Measurements from ENCODE around the gene AGPAT2. TPM values are rescaled to one million over a fixed set of nuclear protein-coding genes. Genes with fewer than 3 reads are reported as not detected.

The AGPAT2 gene
- total RNA-seq, 1 donor from 2014 or later = 19.0 TPM

DNA sequence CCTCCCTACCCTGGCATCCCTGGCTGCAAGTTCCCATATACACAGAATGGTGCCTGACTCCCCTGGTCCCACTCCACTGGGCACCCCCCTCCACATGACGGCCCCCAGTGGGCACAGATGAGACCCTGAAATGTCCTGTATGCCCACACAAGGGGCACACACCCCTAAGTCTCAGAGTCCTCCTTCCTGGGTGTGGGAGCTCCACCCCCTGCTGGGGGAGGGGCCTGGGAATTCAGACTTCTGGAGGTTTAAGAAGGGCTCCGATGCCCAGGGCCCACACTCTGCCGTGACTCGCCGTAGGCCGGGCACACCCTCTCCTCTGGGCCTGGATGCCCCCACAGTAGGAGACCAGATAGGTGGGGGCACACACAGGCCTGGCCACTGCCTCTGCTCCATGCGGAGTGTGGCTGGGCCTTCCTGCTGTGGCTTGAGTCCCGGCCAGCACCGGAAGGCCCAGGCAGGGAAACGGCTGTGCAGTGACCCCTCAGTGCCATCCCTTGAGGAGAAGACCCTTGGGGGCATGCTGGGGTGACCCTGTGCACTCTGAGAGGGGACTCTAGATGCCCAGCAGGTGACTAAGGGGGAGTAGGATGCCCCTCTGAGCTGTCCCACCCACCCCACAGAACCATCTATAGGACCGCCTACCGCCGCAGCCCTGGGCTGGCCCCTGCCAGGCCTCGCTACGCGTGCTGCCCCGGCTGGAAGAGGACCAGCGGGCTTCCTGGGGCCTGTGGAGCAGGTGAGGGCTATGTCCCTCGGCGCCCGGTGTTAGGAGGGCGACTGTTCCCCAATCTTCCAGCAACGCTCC lies 18.1 kb downstream of the AGPAT2 start:
- Mint-ChIP-seq H3K9me3 (no peaks in the 10 kb centered on the region), H3K4me1 (no peaks in the 10 kb centered on the region), H3K36me3 (ENCODE audit: low read depth) (no peaks in the 10 kb centered on the region), H3K27ac (ENCODE audit: unreplicated experiment) (no peak overlapping the region), H3K27me3 (ENCODE audit: low read depth) (peaks cover 4% of the 10 kb centered on the region), H3K4me3 (peak overlapping the region; percentile 72)
- no peak for DNase-seq (ENCODE audit: low read depth, low spot score)
- TF ChIP-seq, protein P1, sequence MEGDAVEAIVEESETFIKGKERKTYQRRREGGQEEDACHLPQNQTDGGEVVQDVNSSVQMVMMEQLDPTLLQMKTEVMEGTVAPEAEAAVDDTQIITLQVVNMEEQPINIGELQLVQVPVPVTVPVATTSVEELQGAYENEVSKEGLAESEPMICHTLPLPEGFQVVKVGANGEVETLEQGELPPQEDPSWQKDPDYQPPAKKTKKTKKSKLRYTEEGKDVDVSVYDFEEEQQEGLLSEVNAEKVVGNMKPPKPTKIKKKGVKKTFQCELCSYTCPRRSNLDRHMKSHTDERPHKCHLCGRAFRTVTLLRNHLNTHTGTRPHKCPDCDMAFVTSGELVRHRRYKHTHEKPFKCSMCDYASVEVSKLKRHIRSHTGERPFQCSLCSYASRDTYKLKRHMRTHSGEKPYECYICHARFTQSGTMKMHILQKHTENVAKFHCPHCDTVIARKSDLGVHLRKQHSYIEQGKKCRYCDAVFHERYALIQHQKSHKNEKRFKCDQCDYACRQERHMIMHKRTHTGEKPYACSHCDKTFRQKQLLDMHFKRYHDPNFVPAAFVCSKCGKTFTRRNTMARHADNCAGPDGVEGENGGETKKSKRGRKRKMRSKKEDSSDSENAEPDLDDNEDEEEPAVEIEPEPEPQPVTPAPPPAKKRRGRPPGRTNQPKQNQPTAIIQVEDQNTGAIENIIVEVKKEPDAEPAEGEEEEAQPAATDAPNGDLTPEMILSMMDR (conservative IDR thresholded peaks at IDR 0.05) = no peak

DNA sequence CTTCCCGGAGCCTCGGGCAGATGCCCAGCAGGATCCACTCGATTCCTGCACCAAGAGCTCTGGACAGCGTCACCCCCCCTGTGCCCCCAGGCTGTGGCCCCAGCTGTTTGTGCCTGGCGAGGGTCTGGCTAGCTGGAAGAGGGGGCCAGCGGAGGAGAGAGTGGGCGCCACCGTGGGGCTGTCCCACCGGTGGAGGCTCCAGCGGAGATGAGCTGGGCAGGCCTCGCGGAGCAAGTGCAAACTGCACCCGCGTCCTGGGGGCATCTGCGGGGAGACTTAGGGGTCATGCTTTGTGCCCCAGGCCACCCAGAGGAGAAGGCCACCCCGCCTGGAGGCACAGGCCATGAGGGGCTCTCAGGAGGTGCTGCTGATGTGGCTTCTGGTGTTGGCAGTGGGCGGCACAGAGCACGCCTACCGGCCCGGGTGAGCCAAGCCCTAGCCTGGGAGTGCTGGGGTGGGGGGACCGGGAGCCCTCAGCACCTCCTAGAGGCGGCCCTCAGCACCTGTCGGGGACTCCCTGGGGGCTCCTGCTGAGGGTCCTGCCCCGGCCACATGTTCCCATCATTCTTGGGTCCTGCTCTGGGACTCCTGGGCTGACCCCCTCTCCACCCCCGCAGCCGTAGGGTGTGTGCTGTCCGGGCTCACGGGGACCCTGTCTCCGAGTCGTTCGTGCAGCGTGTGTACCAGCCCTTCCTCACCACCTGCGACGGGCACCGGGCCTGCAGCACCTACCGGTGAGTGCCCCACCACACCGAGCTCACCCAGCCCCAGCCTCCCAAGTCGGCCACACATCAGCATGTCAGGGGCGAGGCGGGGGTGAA lies 19.1 kb downstream of the AGPAT2 start:
- TF ChIP-seq, protein P1 (conservative IDR thresholded peaks at IDR 0.05) = no peak
- no peak for DNase-seq (ENCODE audit: low read depth, low spot score)
- Mint-ChIP-seq H3K27ac (ENCODE audit: unreplicated experiment) (no peak overlapping the region), H3K36me3 (ENCODE audit: low read depth) (no peaks in the 10 kb centered on the region), H3K27me3 (ENCODE audit: low read depth) (peaks cover 4% of the 10 kb centered on the region), H3K4me1 (no peaks in the 10 kb centered on the region), H3K9me3 (no peaks in the 10 kb centered on the region), H3K4me3 (no peak overlapping the region)

DNA sequence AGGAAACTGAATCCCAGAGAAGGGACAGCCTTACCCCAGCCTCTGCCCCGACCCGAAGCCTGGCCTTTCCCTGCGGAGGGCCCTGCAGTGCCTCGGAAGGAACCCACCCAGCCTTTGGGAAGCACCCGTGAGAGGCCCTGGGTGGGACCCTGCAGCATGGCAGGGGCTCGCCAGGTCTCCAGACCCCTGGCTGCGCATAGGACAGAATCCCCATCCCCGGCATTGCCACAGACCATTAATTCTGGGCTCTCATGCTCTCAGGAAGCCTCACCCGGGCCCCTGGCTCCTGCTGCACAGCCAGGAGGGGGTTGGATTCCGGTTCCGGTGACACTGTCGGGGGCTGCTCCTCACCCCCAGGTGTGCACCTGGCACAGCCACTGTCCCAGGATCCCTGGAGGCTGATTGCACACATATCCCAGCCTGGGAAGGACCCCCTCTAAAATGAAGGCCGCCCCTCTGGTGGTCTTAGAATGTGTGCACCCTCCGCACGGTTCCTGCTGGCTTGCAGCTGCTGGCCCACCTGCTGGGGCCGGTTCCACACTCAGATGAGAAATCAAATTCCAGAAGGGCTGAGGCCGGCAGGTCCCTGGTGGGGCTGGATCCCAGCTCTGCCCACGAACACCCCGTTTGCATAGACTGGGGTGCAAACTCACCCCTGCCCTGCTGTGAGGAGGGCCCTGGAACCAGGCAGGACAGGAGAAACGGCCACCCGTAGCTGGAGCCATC lies 19.9 kb downstream of the AGPAT2 start:
- Mint-ChIP-seq H3K27me3 (ENCODE audit: low read depth) (peaks cover 4% of the 10 kb centered on the region), H3K36me3 (ENCODE audit: low read depth) (no peaks in the 10 kb centered on the region), H3K4me3 (no peak overlapping the region), H3K4me1 (no peaks in the 10 kb centered on the region), H3K27ac (ENCODE audit: unreplicated experiment) (no peak overlapping the region), H3K9me3 (no peaks in the 10 kb centered on the region)
- no peak for DNase-seq (ENCODE audit: low read depth, low spot score)
- TF ChIP-seq, protein P1 (conservative IDR thresholded peaks at IDR 0.05) = no peak

DNA sequence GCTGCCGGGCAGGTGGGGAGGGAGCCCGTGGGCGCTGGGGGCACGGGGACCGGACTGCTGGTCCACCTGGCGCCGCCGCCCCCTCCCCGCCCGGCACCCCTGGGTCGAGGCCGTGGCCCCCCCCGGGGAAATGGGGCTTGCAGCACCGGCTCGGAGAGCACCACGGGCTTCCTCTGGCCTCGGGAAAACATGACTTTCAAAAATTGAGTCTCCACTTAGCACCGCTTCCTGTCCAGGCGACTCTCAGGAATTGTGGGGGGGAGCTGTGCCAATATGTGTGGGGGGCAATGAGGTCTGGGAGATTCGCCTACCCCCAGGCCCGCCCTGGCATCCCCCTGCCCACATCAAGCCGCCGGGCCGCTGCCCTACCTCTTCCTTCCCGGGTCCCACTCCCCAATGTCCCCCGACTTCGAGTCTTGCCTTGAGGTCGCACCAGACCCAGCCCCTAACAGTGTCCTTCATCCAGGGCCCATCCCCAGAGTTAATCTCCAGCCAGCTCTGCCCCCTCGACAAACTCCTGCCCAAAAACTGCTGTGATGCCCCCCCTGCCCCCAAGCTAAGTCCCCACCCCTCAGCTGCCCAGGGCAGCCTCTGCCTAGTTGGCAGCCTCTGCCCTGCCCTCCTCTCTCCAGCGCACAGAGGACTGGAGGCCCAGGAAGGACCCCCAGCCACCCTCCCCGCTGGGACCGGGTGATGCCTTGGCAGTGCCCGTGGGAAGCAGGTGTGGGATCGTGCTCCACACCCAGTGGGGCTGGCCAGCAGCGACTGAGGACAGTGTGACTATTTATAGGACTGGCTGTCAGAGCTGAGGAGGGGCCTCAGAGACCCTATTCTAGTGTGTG lies 20.7 kb downstream of the AGPAT2 start:
- peak overlapping the region; percentile 61 for H3K4me3 Mint-ChIP-seq
- TF ChIP-seq, protein P1 (conservative IDR thresholded peaks at IDR 0.05) = no peak
- H3K4me1 Mint-ChIP-seq = no peaks in the 10 kb centered on the region
- no peaks in the 10 kb centered on the region for H3K9me3 Mint-ChIP-seq
- DNase-seq (ENCODE audit: low read depth, low spot score) = no peak
- H3K36me3 Mint-ChIP-seq (ENCODE audit: low read depth) = no peaks in the 10 kb centered on the region
- H3K27me3 Mint-ChIP-seq (ENCODE audit: low read depth) = peaks cover 4% of the 10 kb centered on the region
- peak overlapping the region; percentile 57 for H3K27ac Mint-ChIP-seq (ENCODE audit: unreplicated experiment)

All from neural crest cell (in vitro differentiated cells).